SU-DHL-6 (cell line): ENCODE results near the gene GORASP2.

Source experiments
- H2AFZ ChIP-seq: fragments of 200-600 bp; sonication (generic); 2 replicates; pipeline ENCODE4 v1.6.1; 2014; ENCODE audit warnings: low read depth, mild to moderate bottlenecking, moderate library complexity, mixed read lengths, antibody characterized with exemption, low read length; ENCODE audit not compliant: severe bottlenecking
- H3F3A ChIP-seq: fragments of 200-600 bp; shearing (Covaris generic); 2 replicates; pipeline ENCODE4 v1.6.0; 2016; ENCODE audit warnings: antibody characterized with exemption, mild to moderate bottlenecking; ENCODE audit not compliant: insufficient read depth
- H3K27ac ChIP-seq: fragments of 200-600 bp; sonication (generic); 2 replicates; pipeline ENCODE4 v1.5.1; 2016; ENCODE audit warnings: low read depth, mild to moderate bottlenecking, low read length, moderate library complexity, mixed read lengths
- H3K27me3 ChIP-seq: fragments of 200-600 bp; sonication (generic), shearing (Covaris generic); 2 replicates; pipeline ENCODE4 v1.6.0; 2014; ENCODE audit warnings: mild to moderate bottlenecking, low read length
- H3K36me3 ChIP-seq: fragments of 200-600 bp; sonication (generic); 2 replicates; pipeline ENCODE4 v1.6.1; 2014; ENCODE audit warnings: mild to moderate bottlenecking, low read length, mixed read lengths
- H3K4me2 ChIP-seq: fragments of 300-600, 200-600 bp; shearing (Covaris generic), sonication (generic); 2 replicates; pipeline ENCODE4 v1.6.0; 2014; ENCODE audit warnings: low read length, low read depth, mild to moderate bottlenecking; ENCODE audit not compliant: poor library complexity, severe bottlenecking
- H3K4me3 ChIP-seq: fragments of 200-600 bp; sonication (generic); 2 replicates; pipeline ENCODE4 v1.5.1; 2014; ENCODE audit warnings: antibody characterized with exemption, low read length, mild to moderate bottlenecking, mixed read lengths; ENCODE audit not compliant: insufficient read depth, poor library complexity, severe bottlenecking
- H3K79me2 ChIP-seq: fragments of 200-600 bp; sonication (generic); 2 replicates; pipeline ENCODE4 v1.6.1; 2014; ENCODE audit warnings: mild to moderate bottlenecking, low read length, moderate library complexity; ENCODE audit not compliant: insufficient read depth
- H3K9ac ChIP-seq: fragments of 200-600 bp; sonication (generic); 2 replicates; pipeline ENCODE4 v1.7.0; 2014; ENCODE audit warnings: mild to moderate bottlenecking, low read length
- H3K9me2 ChIP-seq: fragments of 200-600 bp; sonication (generic); replicated peaks from 2 replicates; pipeline ENCODE4 v1.6.1; 2014; ENCODE audit warnings: low read length; ENCODE audit not compliant: insufficient read depth
- H3K9me3 ChIP-seq: fragments of 200-600 bp; sonication (generic); 2 replicates; pipeline ENCODE4 v1.6.1; 2014; ENCODE audit warnings: low read length, mixed read lengths; ENCODE audit not compliant: insufficient read depth
- H4K20me1 ChIP-seq: fragments of 200-600 bp; sonication (generic); 2 replicates; pipeline ENCODE4 v1.6.1; 2014; ENCODE audit warnings: low read depth, mild to moderate bottlenecking, antibody characterized with exemption, low read length, moderate library complexity, mixed read lengths
- EZH2phosphoT487 ChIP-seq: fragments of 200-600 bp; sonication (generic), shearing (Covaris generic); conservative IDR thresholded peaks from 2 replicates; pipeline ENCODE4 v1.6.1; 2018; ENCODE audit warnings: mild to moderate bottlenecking, antibody characterized with exemption, low read length, moderate library complexity, mixed read lengths
- TF ChIP-seq, protein P1 (sequence below): fragments of 200-600 bp; sonication (generic); IDR thresholded peaks from one replicate; pipeline ENCODE4 v1.5.1; 2017; ENCODE audit warnings: antibody characterized with exemption, mild to moderate bottlenecking, low read length, moderate library complexity; ENCODE audit not compliant: insufficient read depth, poor library complexity, severe bottlenecking

The GORASP2 gene

DNA sequence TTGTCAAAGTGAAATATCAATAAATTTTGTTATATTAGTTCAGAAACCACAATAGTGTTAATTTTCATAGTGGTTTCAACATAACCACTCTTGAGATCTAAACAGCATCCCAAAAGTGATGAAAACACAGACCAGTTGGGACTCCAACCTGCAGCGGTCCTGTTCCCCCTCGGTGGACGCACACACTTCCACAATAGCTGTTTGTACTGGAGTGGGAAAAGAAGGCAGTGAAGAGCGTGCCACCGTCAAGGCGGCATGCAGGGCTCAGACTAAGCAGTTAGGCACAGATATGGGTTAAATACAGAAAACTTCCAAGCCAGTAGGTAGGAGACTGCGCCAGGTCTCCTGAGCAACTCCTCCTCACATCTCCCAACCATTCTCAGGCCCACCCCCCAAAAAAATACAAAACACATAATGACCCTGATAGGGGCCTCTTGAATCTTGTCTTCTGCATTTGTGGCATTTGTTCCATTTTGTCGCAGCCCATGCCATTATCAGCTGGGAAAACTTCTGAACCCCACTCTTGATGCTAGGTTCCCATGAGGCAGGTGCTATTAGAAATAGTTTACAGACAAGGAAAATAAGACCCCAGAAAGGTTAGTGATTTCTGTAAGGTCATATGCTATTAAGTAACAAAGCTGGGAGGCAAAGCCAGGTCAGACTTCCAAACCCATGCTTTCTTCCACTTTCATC lies 57.7 kb downstream of the GORASP2 start:
- TF ChIP-seq, protein P1, sequence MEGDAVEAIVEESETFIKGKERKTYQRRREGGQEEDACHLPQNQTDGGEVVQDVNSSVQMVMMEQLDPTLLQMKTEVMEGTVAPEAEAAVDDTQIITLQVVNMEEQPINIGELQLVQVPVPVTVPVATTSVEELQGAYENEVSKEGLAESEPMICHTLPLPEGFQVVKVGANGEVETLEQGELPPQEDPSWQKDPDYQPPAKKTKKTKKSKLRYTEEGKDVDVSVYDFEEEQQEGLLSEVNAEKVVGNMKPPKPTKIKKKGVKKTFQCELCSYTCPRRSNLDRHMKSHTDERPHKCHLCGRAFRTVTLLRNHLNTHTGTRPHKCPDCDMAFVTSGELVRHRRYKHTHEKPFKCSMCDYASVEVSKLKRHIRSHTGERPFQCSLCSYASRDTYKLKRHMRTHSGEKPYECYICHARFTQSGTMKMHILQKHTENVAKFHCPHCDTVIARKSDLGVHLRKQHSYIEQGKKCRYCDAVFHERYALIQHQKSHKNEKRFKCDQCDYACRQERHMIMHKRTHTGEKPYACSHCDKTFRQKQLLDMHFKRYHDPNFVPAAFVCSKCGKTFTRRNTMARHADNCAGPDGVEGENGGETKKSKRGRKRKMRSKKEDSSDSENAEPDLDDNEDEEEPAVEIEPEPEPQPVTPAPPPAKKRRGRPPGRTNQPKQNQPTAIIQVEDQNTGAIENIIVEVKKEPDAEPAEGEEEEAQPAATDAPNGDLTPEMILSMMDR: no peak
- TF ChIP-seq EZH2phosphoT487: no peak
- no peak overlapping the region for H3K27ac ChIP-seq
- H3K36me3 ChIP-seq: peaks cover 19% of the 10 kb centered on the region
- H3K9ac ChIP-seq: no peak overlapping the region
- H3K27me3 ChIP-seq: no peaks in the 10 kb centered on the region
- H3K9me2 ChIP-seq: no peaks in the 10 kb centered on the region
- H3K4me3 ChIP-seq: no peak overlapping the region
- no peaks in the 10 kb centered on the region for H3K9me3 ChIP-seq
- H3F3A ChIP-seq: peaks cover 31% of the 10 kb centered on the region; the same call in 1 of the 2 replicates
- no peak overlapping the region for H2AFZ ChIP-seq
- 0 out of 2 replicates have a peak, but pooled peaks cover 3% of the 10 kb centered on the region for H4K20me1 ChIP-seq
- no peak overlapping the region for H3K4me2 ChIP-seq
- H3K79me2 ChIP-seq: no peaks in the 10 kb centered on the region

DNA sequence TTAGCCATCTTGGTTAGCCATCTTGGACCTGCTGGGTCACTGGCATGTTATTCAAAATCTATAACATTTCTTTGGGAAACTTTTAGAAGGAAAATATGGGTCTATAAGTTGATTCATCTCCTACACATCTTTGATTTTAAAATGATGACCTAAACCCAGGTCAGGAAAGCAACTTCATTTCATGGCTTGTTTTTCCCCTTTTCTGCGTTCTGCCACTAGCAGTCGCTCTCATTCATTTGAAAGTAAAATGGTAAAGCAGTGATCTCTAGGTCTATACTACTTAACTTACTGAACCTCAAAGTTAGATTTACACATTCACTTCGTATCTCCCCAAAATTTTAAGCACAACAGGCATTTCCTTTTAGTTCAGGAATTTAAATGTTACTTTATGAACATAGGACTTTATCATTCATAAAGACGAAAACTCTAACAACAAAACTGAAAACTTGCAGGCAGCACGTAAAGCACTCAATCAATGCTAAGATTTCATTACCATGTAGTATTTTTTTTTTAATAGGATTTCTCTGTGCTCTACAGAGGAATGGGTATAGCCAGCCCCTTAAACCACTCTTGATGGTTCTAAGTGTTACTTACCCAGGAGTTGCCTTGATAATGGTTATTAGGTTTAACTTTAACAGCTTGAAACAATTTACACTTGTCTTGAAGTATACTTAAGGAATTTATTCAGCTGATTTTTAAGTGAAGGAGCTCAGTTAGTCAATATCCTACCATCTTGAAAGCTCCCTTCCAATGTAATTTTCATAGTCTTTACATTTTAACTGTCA lies 62.5 kb downstream of the GORASP2 start:
- no peaks in the 10 kb centered on the region for H3K79me2 ChIP-seq
- H3K36me3 ChIP-seq: peaks cover 56% of the 10 kb centered on the region
- no peaks in the 10 kb centered on the region for H3K27me3 ChIP-seq
- no peaks in the 10 kb centered on the region for H3K9me2 ChIP-seq
- no peak for TF ChIP-seq EZH2phosphoT487
- TF ChIP-seq, protein P1: no peak
- H4K20me1 ChIP-seq: no peaks in the 10 kb centered on the region
- H3K4me2 ChIP-seq: no peak overlapping the region
- peaks cover 19% of the 10 kb centered on the region; the same call in 1 of the 2 replicates for H3F3A ChIP-seq
- no peak overlapping the region for H3K4me3 ChIP-seq
- H3K9me3 ChIP-seq: no peaks in the 10 kb centered on the region
- H2AFZ ChIP-seq: no peak overlapping the region
- H3K9ac ChIP-seq: no peak overlapping the region
- H3K27ac ChIP-seq: no peak overlapping the region

DNA sequence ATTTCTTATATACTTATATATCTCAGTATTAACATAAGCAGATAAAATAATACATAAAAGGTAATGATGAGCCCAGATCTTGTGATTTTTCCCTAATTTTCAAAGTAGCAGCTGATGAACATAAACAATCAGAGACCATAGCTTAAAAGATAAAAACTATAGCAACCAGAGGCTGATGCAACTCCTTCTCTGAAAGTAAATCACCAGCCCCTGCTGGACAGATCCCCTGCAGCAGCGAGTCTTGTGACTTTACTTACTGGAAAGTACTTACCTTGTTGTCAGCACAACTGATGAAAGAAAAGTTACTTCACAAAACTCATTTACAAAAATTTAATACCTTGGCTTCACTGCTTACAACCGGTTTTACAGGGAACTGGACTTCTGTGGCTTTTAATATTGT lies 67.3 kb downstream of the GORASP2 start:
- no peaks in the 10 kb centered on the region for H3K9me3 ChIP-seq
- no peaks in the 10 kb centered on the region for H3K27me3 ChIP-seq
- H3K36me3 ChIP-seq: peaks cover 55% of the 10 kb centered on the region
- peaks cover 11% of the 10 kb centered on the region; the same call in 1 of the 2 replicates for H3F3A ChIP-seq
- TF ChIP-seq, protein P1: no peak
- no peak for TF ChIP-seq EZH2phosphoT487
- H3K9ac ChIP-seq: no peak overlapping the region
- no peak overlapping the region for H2AFZ ChIP-seq
- H3K4me2 ChIP-seq: no peak overlapping the region
- H3K4me3 ChIP-seq: no peak overlapping the region
- H3K79me2 ChIP-seq: no peaks in the 10 kb centered on the region
- H3K27ac ChIP-seq: no peak overlapping the region
- no peaks in the 10 kb centered on the region for H4K20me1 ChIP-seq
- no peaks in the 10 kb centered on the region for H3K9me2 ChIP-seq
